GM21447 (cell line): ENCODE results near the gene ARL4A.

Experiments
- ATAC-seq: cut with Tn5 transposase; IDR thresholded peaks from one replicate; pipeline ENCODE4 v1.9.1; 2021; ENCODE audit not compliant: unreplicated experiment

Gene ARL4A

GRCh38 chr7:12699299-12699698 is 11.9 kb downstream of the ARL4A start:
- no peak for ATAC-seq

GRCh38 chr7:12701433-12701832 is 14.0 kb downstream of the ARL4A start:
- no peak for ATAC-seq

GRCh38 chr7:12703881-12704280 is 16.4 kb downstream of the ARL4A start:
- no peak for ATAC-seq

GRCh38 chr7:12705878-12706277 is 18.4 kb downstream of the ARL4A start:
- ATAC-seq, result no peak

GRCh38 chr7:12706900-12707536 is 19.6 kb downstream of the ARL4A start:
- ATAC-seq, result no peak

- no peak for ATAC-seq
These were observed 20.9 kb downstream of the ARL4A start for GRCh38 chr7:12708314-12708713.

GRCh38 chr7:12709726-12710502 is 22.5 kb downstream of the ARL4A start:
- no peak for ATAC-seq

GRCh38 chr7:12711124-12711523 is 23.7 kb downstream of the ARL4A start:
- no peak for ATAC-seq

- no peak for ATAC-seq
These were observed 24.8 kb downstream of the ARL4A start for GRCh38 chr7:12712236-12712635.

GRCh38 chr7:12713625-12714378 is 26.4 kb downstream of the ARL4A start:
- no peak for ATAC-seq

- no peak for ATAC-seq
These were observed 26.9 kb downstream of the ARL4A start for GRCh38 chr7:12714379-12714737.

GRCh38 chr7:12715372-12716133 is 28.1 kb downstream of the ARL4A start:
- ATAC-seq, result no peak

- ATAC-seq, result no peak
These were observed 28.8 kb downstream of the ARL4A start for GRCh38 chr7:12716134-12716681.

GRCh38 chr7:12716722-12717121 is 29.3 kb downstream of the ARL4A start:
- ATAC-seq, result no peak

- no peak for ATAC-seq
These were observed 31.9 kb downstream of the ARL4A start for GRCh38 chr7:12719141-12719919.

GRCh38 chr7:12719981-12720865 is 32.8 kb downstream of the ARL4A start:
- no peak for ATAC-seq

GRCh38 chr7:12721286-12721830 is 33.9 kb downstream of the ARL4A start:
- ATAC-seq, result no peak

GRCh38 chr7:12722136-12722535 is 34.7 kb downstream of the ARL4A start:
- ATAC-seq, result no peak
